K562 (cell line): Measurements from ENCODE around the gene ZNF473. TPM values are rescaled to one million over a fixed set of nuclear protein-coding genes. Genes with fewer than 3 reads are reported as not detected.

Experiments
- REST ChIP-seq, 2 experiments: fragments of 450-650 bp; formaldehyde crosslinking in 1 of 2; IDR thresholded peaks; 2 replicates each; pipeline versions ENCODE4 v1.4.0 to v1.6.1; 2014 to 2020; ENCODE audit warnings: mild to moderate bottlenecking in 2 of 2, borderline replicate concordance in 1 of 2, low read depth in 1 of 2
- ZNF668 ChIP-seq: fragments of 250-450 bp; sonication (Bioruptor Pico); IDR thresholded peaks from 2 replicates; pipeline ENCODE4 v1.8.0; 2022; ENCODE audit warnings: mild to moderate bottlenecking, inconsistent platforms
- polyA plus RNA-seq, 8 experiments: library from polyadenylated mRNA; depleted of rRNA in 4 of 8; stranded (reverse) in 5 of 8; unstranded in 3 of 8; fragments of >200 nt; fragmentation: Nextera tagmentation in 2 of 8; fragmentation: Illumina TruSeq in 1 of 8; extraction: Ambion mirVana in 2 of 8; extraction: Trizol in 1 of 8; gene quantifications; 2 replicates each; pipeline versions ENCODE4 v1.2.1 to v1.2.3, GENCODE V29; 2011 to 2014; ENCODE audit warnings: inconsistent platforms in 1 of 8, missing spikeins in 1 of 8
- total RNA-seq, 7 experiments: library from RNA; depleted of rRNA in 6 of 7; stranded (reverse); fragments of >200 nt in 6 of 7; fragmentation: Illumina TruSeq in 2 of 7; extraction: Trizol in 2 of 7; gene quantifications; 2 replicates each; pipeline versions ENCODE4 v1.2.1 to v1.2.3, GENCODE V29; 2011 to 2021; ENCODE audit warnings: low replicate concordance in 1 of 7
- TF ChIP-seq, protein P1 (sequence below): sonication (generic); formaldehyde crosslinking; IDR thresholded peaks from 2 replicates; pipeline ENCODE4 v1.8.1; 2023; ENCODE audit warnings: mild to moderate bottlenecking, missing genetic modification reagents

ZNF473 gene
- total and polyA plus RNA-seq, 9 of the 15 experiments (the other 6 are each of a cell fraction or from before 2014, with no cell fraction given): 8.2 to 34.0 (median 28.5) TPM

- TF ChIP-seq REST (IDR thresholded peaks at IDR 0.05; ENCODE audit: borderline replicate concordance): peak; percentile 65; the same call in 1 of the 2 replicates
- TF ChIP-seq REST (CRISPR knock-in tag; IDR thresholded peaks at IDR 0.05; ENCODE audit: low read depth): no peak
- no peak for TF ChIP-seq ZNF668 (CRISPR knock-in tag)
- TF ChIP-seq, protein P1, sequence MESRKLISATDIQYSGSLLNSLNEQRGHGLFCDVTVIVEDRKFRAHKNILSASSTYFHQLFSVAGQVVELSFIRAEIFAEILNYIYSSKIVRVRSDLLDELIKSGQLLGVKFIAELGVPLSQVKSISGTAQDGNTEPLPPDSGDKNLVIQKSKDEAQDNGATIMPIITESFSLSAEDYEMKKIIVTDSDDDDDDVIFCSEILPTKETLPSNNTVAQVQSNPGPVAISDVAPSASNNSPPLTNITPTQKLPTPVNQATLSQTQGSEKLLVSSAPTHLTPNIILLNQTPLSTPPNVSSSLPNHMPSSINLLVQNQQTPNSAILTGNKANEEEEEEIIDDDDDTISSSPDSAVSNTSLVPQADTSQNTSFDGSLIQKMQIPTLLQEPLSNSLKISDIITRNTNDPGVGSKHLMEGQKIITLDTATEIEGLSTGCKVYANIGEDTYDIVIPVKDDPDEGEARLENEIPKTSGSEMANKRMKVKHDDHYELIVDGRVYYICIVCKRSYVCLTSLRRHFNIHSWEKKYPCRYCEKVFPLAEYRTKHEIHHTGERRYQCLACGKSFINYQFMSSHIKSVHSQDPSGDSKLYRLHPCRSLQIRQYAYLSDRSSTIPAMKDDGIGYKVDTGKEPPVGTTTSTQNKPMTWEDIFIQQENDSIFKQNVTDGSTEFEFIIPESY (CRISPR knock-in tag): peak; percentile 100
These were observed 17.3 kb upstream of the ZNF473 start (continued) for GRCh38 chr19:50008532-50008931.
